NCI-H69 (cell line): ENCODE data around the gene FRG1.
"Not testable (repeated sequence)": the region's sequence is repeated elsewhere in the genome, so short reads cannot be mapped to it uniquely, and the experiment has no call there.

ENCODE experiments used
- DNase-seq: peaks from one replicate; lab custom pipeline; 2025; lab: John Stamatoyannopoulos, UW

FRG1 gene

DNA sequence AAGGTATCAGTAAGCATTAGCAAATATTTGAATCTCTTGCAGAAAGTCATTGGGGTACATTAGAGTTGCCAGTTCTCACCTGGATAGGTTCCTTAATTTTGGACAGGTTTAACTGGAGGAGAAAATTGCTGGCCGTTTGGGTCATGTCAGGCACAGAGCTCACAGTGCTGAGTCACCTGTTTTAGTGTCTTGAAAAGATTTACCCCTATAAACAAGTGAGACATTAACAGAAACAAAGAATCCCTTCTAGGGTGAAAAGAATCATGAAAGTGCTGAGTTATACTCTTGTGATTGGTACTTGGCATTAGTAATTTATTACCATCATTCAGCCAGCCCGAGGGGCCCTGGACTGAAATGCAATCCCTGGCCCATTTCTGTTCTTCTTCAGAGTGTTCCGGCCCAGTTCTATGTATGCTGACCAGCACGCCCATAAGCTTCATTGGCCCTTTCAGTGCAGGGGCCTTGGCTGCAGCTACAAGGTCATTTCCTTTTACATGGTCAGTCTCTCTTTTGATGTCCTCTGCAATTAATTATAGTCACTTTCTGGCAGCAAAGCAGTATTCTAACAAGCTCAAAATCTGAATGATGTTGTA is 45.1 kb downstream of the FRG1 start:
- DNase-seq = not testable (repeated sequence)

DNA sequence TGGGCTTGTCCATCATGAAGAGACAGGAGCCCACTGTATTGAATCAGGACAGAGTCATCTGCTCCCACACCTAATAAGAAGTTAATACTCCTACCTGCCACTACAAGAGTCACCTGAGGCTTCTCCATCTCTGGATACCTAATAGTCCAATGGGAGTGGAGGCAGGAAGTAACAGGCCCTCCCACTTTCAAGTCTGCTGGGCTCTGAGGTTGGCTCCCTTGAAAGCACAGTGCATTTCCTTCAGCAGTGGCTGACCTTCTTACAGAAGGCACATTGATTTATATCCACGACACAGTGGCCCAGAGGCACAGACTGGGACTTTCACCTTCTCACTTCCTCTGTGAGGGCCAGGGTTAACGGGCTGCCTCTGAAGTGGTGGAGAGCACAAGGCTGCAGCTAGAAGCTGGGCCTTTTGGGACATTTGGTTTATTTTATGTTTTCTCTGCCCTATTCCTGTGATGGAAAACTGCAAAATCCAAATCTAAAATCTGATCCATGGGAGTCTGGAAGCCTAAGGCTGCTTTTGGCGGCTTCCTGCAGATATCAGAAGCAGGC is 48.3 kb downstream of the FRG1 start:
- no peak for DNase-seq

DNA sequence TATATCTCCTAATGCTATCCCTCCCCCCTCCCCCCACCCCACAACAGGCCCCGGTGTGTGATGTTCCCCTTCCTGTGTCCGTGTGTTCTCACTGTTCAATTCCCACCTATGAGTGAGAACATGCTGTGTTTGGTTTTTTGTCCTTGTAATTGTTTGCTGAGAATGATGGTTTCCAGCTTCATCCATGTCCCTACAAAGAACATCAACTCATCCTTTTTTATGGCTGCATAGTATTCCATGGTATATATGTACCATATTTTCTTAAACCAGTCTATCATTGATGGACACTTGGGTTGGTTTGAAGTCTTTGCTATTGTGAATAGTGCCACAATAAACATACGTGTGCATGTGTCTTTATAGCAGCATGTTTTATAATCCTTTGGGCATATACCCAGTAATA is 49.3 kb downstream of the FRG1 start:
- DNase-seq = not testable (repeated sequence)
